ENCODE measurements around the gene SUZ12. TPM values are rescaled to one million over a fixed set of nuclear protein-coding genes. Genes with fewer than 3 reads are reported as not detected.

SUZ12 gene
- total RNA-seq, 1 experiment from 2014 or later, result 55.6 TPM

GRCh38 chr17:32007463-32008298, 70.9 kb downstream of the SUZ12 start:
- no TSS peak for BruUV-seq (replicated peaks)
- Mint-ChIP-seq H3K4me3 (ENCODE audit: unreplicated experiment) (peak overlapping the region; percentile 84), H3K4me1 (ENCODE audit: low read depth, unreplicated experiment) (peaks cover 7% of the 10 kb centered on the region), H3K27ac (ENCODE audit: unreplicated experiment) (peak overlapping the region; percentile 45), H3K36me3 (ENCODE audit: insufficient read depth, unreplicated experiment) (peaks cover 5% of the 10 kb centered on the region), H3K27me3 (ENCODE audit: insufficient read depth, unreplicated experiment) (no peaks in the 10 kb centered on the region), H3K9me3 (ENCODE audit: unreplicated experiment) (no peaks in the 10 kb centered on the region)
- no peak for TF ChIP-seq CTCF (IDR thresholded peaks at IDR 0.05; ENCODE audit: insufficient read depth in 1 of 2, low read depth in 1 of 2, low read length in 1 of 2, severe bottlenecking in 1 of 2, unreplicated experiment in 1 of 2)
- POLR2A ChIA-PET, result no interaction called here
- H3K27me3 ChIP-seq (replicated peaks; ENCODE audit: control insufficient read depth, insufficient read depth, low read length), result no peaks in the 10 kb centered on the region
- no peaks in the 10 kb centered on the region for H3K36me3 ChIP-seq (ENCODE audit: control insufficient read depth, insufficient read depth, low read length)
- peak in 1 of 2 experiments; percentile 30 for DNase-seq
- H3K9me3 ChIP-seq, result no peaks in the 10 kb centered on the region
- H3K4me3 ChIP-seq (ENCODE audit: low read depth, low read length), result peak overlapping the region; percentile 68
- CTCF ChIA-PET, result interaction anchor here (0.7 to 1.4 kb wide), 4 partner anchors 13 to 135 kb away, joined by 3 to 6 read pairs (median 4); partner anchors contain the start of gene RHOT1
- peaks cover 9% of the 10 kb centered on the region; the same call in 1 of the 2 replicates for H3K4me1 ChIP-seq
- intact Hi-C loops (cut with micrococcal nuclease; ENCODE audit: unreplicated experiment), result loop anchor here (5.0 kb wide), 1 partner anchor 130 kb away; no protein-coding TSS in a partner anchor

GRCh38 chr17:32009262-32009542, 72.4 kb downstream of the SUZ12 start:
- no peak for DNase-seq
- Histone ChIP-seq H3K9me3 (no peaks in the 10 kb centered on the region), H3K4me3 (ENCODE audit: low read depth, low read length) (no peak overlapping the region), H3K36me3 (ENCODE audit: control insufficient read depth, insufficient read depth, low read length) (no peaks in the 10 kb centered on the region), H3K27me3 (replicated peaks; ENCODE audit: control insufficient read depth, insufficient read depth, low read length) (no peaks in the 10 kb centered on the region), H3K4me1 (peaks cover 9% of the 10 kb centered on the region; the same call in 1 of the 2 replicates)
- no peaks in the 10 kb centered on the region for H3K9me3 Mint-ChIP-seq (ENCODE audit: unreplicated experiment)
- no peak overlapping the region for H3K27ac Mint-ChIP-seq (ENCODE audit: unreplicated experiment)
- ChIA-PET POLR2A (no interaction called here), CTCF (no interaction called here)
- H3K4me3 Mint-ChIP-seq (ENCODE audit: unreplicated experiment), result peak overlapping the region; percentile 84
- peaks cover 7% of the 10 kb centered on the region for H3K4me1 Mint-ChIP-seq (ENCODE audit: low read depth, unreplicated experiment)
- peaks cover 5% of the 10 kb centered on the region for H3K36me3 Mint-ChIP-seq (ENCODE audit: insufficient read depth, unreplicated experiment)
- no TSS peak for BruUV-seq (replicated peaks)
- H3K27me3 Mint-ChIP-seq (ENCODE audit: insufficient read depth, unreplicated experiment), result no peaks in the 10 kb centered on the region
- no peak for TF ChIP-seq CTCF (IDR thresholded peaks at IDR 0.05; ENCODE audit: insufficient read depth in 1 of 2, low read depth in 1 of 2, low read length in 1 of 2, severe bottlenecking in 1 of 2, unreplicated experiment in 1 of 2)
- intact Hi-C loops (cut with micrococcal nuclease; ENCODE audit: unreplicated experiment), result loop anchor here (5.0 kb wide), 1 partner anchor 128 kb away; no protein-coding TSS in a partner anchor

- no TSS peak for BruUV-seq (replicated peaks)
- ChIA-PET CTCF (no interaction called here), POLR2A (no interaction called here)
- intact Hi-C loops (cut with micrococcal nuclease; ENCODE audit: unreplicated experiment), result no loop called here
- H3K27me3 Mint-ChIP-seq (ENCODE audit: insufficient read depth, unreplicated experiment), result no peaks in the 10 kb centered on the region
- H3K9me3 ChIP-seq, result no peaks in the 10 kb centered on the region
- H3K27me3 ChIP-seq (replicated peaks; ENCODE audit: control insufficient read depth, insufficient read depth, low read length), result no peaks in the 10 kb centered on the region
- DNase-seq, result no peak
- H3K4me1 ChIP-seq, result peaks cover 9% of the 10 kb centered on the region; the same call in 1 of the 2 replicates
- no peak for TF ChIP-seq CTCF (IDR thresholded peaks at IDR 0.05; ENCODE audit: insufficient read depth in 1 of 2, low read depth in 1 of 2, low read length in 1 of 2, severe bottlenecking in 1 of 2, unreplicated experiment in 1 of 2)
- H3K9me3 Mint-ChIP-seq (ENCODE audit: unreplicated experiment), result no peaks in the 10 kb centered on the region
- no peaks in the 10 kb centered on the region for H3K36me3 ChIP-seq (ENCODE audit: control insufficient read depth, insufficient read depth, low read length)
- no peak overlapping the region for H3K4me3 ChIP-seq (ENCODE audit: low read depth, low read length)
- no peak overlapping the region for H3K27ac Mint-ChIP-seq (ENCODE audit: unreplicated experiment)
- peaks cover 7% of the 10 kb centered on the region for H3K4me1 Mint-ChIP-seq (ENCODE audit: low read depth, unreplicated experiment)
- H3K36me3 Mint-ChIP-seq (ENCODE audit: insufficient read depth, unreplicated experiment), result peaks cover 5% of the 10 kb centered on the region
- no peak overlapping the region for H3K4me3 Mint-ChIP-seq (ENCODE audit: unreplicated experiment)
Measured at GRCh38 chr17:32010114-32010513, 73.3 kb downstream of the SUZ12 start.

All from Caco-2 (cell line).